Measurements from ENCODE around the gene DAB2. TPM values are rescaled to one million over a fixed set of nuclear protein-coding genes. Genes with fewer than 3 reads are reported as not detected.

Gene DAB2
- polyA plus RNA-seq (2012; ENCODE audit: low read depth, missing spikeins), result not detected

- FAIRE-seq, result no peak
- DNase-seq (ENCODE audit: insufficient read length, low spot score), result peak; percentile 12
- no peak for TF ChIP-seq TAF1 (IDR thresholded peaks at IDR 0.05; ENCODE audit: low read depth, low read length)
- no peak for TF ChIP-seq SPI1 (IDR thresholded peaks at IDR 0.05; ENCODE audit: low read depth, low read length)
Measured at GRCh38 chr5:39424736-39425637, at the start of gene DAB2. Gene DAB2, minus strand, starts transcription at chr5:39424980. Its CDS starts 30,660 bp downstream, at chr5:39394320.

GRCh38 chr5:39473156-39473775 lies 48.5 kb upstream of the DAB2 start:
- TF ChIP-seq POLR2A (IDR thresholded peaks at IDR 0.05; ENCODE audit: low read depth, low read length) (no peak), POLR2AphosphoS5 (IDR thresholded peaks at IDR 0.05; ENCODE audit: low read depth, low read length) (no peak), SPI1 (IDR thresholded peaks at IDR 0.05; ENCODE audit: low read depth, low read length) (no peak), PAX5 (IDR thresholded peaks at IDR 0.05; ENCODE audit: insufficient read depth, low read length, severe bottlenecking) (no peak), TAF1 (IDR thresholded peaks at IDR 0.05; ENCODE audit: low read depth, low read length) (no peak), POU2F2 (IDR thresholded peaks at IDR 0.05; ENCODE audit: low read depth, low read length) (no peak)
- DNase-seq (ENCODE audit: insufficient read length, low spot score) (no peak), FAIRE-seq (no peak)

GRCh38 chr5:39471836-39472508 lies 47.2 kb upstream of the DAB2 start:
- FAIRE-seq (no peak), DNase-seq (ENCODE audit: insufficient read length, low spot score) (no peak)
- no peak for TF ChIP-seq TAF1 (IDR thresholded peaks at IDR 0.05; ENCODE audit: low read depth, low read length)
- no peak for TF ChIP-seq SPI1 (IDR thresholded peaks at IDR 0.05; ENCODE audit: low read depth, low read length)
- no peak for TF ChIP-seq PAX5 (IDR thresholded peaks at IDR 0.05; ENCODE audit: insufficient read depth, low read length, severe bottlenecking)
- TF ChIP-seq POLR2A (IDR thresholded peaks at IDR 0.05; ENCODE audit: low read depth, low read length), result no peak

GRCh38 chr5:39470811-39471210 lies 46.0 kb upstream of the DAB2 start:
- TF ChIP-seq POLR2A (IDR thresholded peaks at IDR 0.05; ENCODE audit: low read depth, low read length), result no peak
- no peak for DNase-seq (ENCODE audit: insufficient read length, low spot score)
- no peak for FAIRE-seq

- TF ChIP-seq POU2F2 (IDR thresholded peaks at IDR 0.05; ENCODE audit: low read depth, low read length), result no peak
- no peak for TF ChIP-seq POLR2AphosphoS5 (IDR thresholded peaks at IDR 0.05; ENCODE audit: low read depth, low read length)
- TF ChIP-seq SPI1 (IDR thresholded peaks at IDR 0.05; ENCODE audit: low read depth, low read length), result no peak
- TF ChIP-seq POLR2A (IDR thresholded peaks at IDR 0.05; ENCODE audit: low read depth, low read length), result no peak
- no peak for FAIRE-seq
Measured at GRCh38 chr5:39469777-39470415, 45.1 kb upstream of the DAB2 start.

GRCh38 chr5:39469176-39469575 lies 44.4 kb upstream of the DAB2 start:
- no peak for TF ChIP-seq POLR2A (IDR thresholded peaks at IDR 0.05; ENCODE audit: low read depth, low read length)
- no peak for TF ChIP-seq POLR2AphosphoS5 (IDR thresholded peaks at IDR 0.05; ENCODE audit: low read depth, low read length)
- TF ChIP-seq TAF1 (IDR thresholded peaks at IDR 0.05; ENCODE audit: low read depth, low read length), result no peak
- no peak for TF ChIP-seq SPI1 (IDR thresholded peaks at IDR 0.05; ENCODE audit: low read depth, low read length)
- TF ChIP-seq PAX5 (IDR thresholded peaks at IDR 0.05; ENCODE audit: insufficient read depth, low read length, severe bottlenecking), result no peak
- TF ChIP-seq POU2F2 (IDR thresholded peaks at IDR 0.05; ENCODE audit: low read depth, low read length), result no peak
- DNase-seq (ENCODE audit: insufficient read length, low spot score), result no peak
- FAIRE-seq, result no peak

More at GRCh38 chr5:39469777-39470415, 45.1 kb upstream of the DAB2 start:
- no peak for DNase-seq (ENCODE audit: insufficient read length, low spot score)

- DNase-seq (ENCODE audit: insufficient read length, low spot score) (no peak), FAIRE-seq (no peak)
- TF ChIP-seq PAX5 (IDR thresholded peaks at IDR 0.05; ENCODE audit: insufficient read depth, low read length, severe bottlenecking) (no peak), TAF1 (IDR thresholded peaks at IDR 0.05; ENCODE audit: low read depth, low read length) (no peak), POLR2A (IDR thresholded peaks at IDR 0.05; ENCODE audit: low read depth, low read length) (no peak)
Measured at GRCh38 chr5:39466846-39467245, 42.1 kb upstream of the DAB2 start.

GRCh38 chr5:39465843-39466242 lies 41.1 kb upstream of the DAB2 start:
- TF ChIP-seq SPI1 (IDR thresholded peaks at IDR 0.05; ENCODE audit: low read depth, low read length), result no peak
- no peak for DNase-seq (ENCODE audit: insufficient read length, low spot score)
- no peak for FAIRE-seq

GRCh38 chr5:39465097-39465496 lies 40.3 kb upstream of the DAB2 start:
- TF ChIP-seq POLR2AphosphoS5 (IDR thresholded peaks at IDR 0.05; ENCODE audit: low read depth, low read length) (no peak), TAF1 (IDR thresholded peaks at IDR 0.05; ENCODE audit: low read depth, low read length) (no peak), POLR2A (IDR thresholded peaks at IDR 0.05; ENCODE audit: low read depth, low read length) (no peak), POU2F2 (IDR thresholded peaks at IDR 0.05; ENCODE audit: low read depth, low read length) (no peak), SPI1 (IDR thresholded peaks at IDR 0.05; ENCODE audit: low read depth, low read length) (no peak), PAX5 (IDR thresholded peaks at IDR 0.05; ENCODE audit: insufficient read depth, low read length, severe bottlenecking) (no peak)
- no peak for DNase-seq (ENCODE audit: insufficient read length, low spot score)
- no peak for FAIRE-seq

GRCh38 chr5:39464088-39464487 lies 39.3 kb upstream of the DAB2 start:
- TF ChIP-seq SPI1 (IDR thresholded peaks at IDR 0.05; ENCODE audit: low read depth, low read length) (no peak), TAF1 (IDR thresholded peaks at IDR 0.05; ENCODE audit: low read depth, low read length) (no peak), PAX5 (IDR thresholded peaks at IDR 0.05; ENCODE audit: insufficient read depth, low read length, severe bottlenecking) (no peak)
- DNase-seq (ENCODE audit: insufficient read length, low spot score) (no peak), FAIRE-seq (no peak)

Data from GM12891 (cell line).